GM18858 (cell line): ENCODE data around the gene GABRR1.
"Not testable (repeated sequence)": the region's sequence is repeated elsewhere in the genome, so short reads cannot be mapped to it uniquely, and the experiment has no call there.

Source experiments
- ATAC-seq: cut with Tn5 transposase; IDR thresholded peaks from one replicate; pipeline ENCODE4 v1.9.1; 2021; ENCODE audit not compliant: unreplicated experiment

The GABRR1 gene

GRCh38 chr6:89217299-89217910 lies at the start of gene GABRR1:
Gene GABRR1 (minus strand): TSS chr6:89217358. CDS start chr6:89217322, 36 bp downstream.
- ATAC-seq, result no peak

GRCh38 chr6:89264296-89264695 lies 47.1 kb upstream of the GABRR1 start:
- no peak for ATAC-seq

- no peak for ATAC-seq
These were observed 43.7 kb upstream of the GABRR1 start for GRCh38 chr6:89260832-89261231.

DNA sequence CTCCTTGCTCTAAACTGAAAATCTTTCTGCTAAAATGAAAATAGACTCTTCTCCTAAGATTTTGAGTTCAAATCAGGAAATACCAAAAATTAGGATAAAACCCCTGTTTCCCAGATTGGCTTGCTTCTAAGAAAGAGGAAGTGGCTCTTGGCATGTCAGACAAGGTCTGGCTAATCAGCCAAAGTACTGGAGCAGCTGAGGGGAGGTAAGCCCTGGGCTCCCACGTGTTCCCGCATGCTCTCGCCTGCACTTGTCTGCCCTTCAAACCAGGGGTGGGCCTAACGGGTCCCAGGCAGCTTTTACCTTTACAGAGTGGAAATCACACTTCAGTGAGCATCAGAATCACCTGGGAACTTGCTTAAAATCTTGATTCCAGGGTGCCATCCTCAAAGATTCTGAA lies 43.2 kb upstream of the GABRR1 start:
- no peak for ATAC-seq

- ATAC-seq, result peak; percentile 68
These were observed 41.8 kb upstream of the GABRR1 start for GRCh38 chr6:89258912-89259311.

DNA sequence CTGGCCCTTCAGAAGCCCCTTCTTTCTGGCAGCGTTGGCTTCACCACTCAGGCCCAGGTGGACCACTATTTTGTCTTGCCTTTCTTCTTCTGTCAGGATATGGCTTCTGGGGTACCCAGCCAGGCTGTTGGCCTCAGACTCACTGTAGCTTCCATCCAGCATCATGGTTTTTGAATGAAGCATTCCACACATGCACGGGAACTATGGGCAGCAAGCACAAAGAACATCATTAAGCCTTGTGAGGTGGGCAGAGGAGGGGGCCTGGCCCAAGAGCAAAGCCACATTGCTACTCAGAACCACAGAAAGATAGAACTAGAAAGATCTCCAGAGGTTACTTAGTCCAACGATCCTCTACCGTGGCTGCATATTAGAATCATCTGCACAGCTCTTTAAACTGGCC lies 40.6 kb upstream of the GABRR1 start:
- ATAC-seq, result no peak

DNA sequence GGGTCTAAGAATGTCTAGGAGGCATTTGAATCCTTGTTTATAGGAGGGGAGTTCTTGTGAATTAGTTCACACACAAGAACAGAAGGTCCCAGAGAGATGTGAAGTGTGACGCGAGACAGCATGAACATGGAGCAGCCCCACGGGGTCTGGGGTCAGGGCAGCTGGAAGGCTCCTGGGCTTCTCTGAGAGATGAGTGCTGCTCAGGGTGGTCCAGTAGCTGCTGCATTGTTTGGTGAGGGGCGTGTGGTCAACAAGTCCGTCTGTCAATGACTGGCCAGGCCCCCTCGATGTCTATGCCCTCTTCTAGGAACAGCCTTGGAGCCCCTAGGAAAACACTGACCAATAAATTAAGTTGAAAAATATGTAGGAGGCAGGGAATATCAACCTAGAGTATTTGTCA lies 40.2 kb upstream of the GABRR1 start:
- ATAC-seq, result no peak

DNA sequence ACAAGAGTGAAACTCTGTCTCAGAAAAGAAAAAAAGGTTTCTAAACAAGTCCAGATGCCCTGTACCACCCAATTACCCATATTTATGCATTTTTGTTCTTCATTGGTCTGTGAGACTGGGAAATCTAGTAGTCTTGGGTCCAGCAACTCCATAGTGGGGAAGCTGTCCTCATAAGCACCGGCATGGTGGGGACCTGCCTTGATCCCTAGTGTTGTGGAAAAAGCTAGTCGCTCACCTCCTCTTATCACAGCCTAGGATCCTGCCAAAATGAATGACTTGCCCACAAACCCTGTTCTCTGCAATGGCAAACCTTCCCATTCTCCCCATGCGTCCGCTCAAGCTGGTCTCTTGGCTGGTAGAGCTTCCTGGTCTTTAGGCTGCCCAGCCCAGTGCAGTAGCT lies 38.3 kb upstream of the GABRR1 start:
- no peak for ATAC-seq

DNA sequence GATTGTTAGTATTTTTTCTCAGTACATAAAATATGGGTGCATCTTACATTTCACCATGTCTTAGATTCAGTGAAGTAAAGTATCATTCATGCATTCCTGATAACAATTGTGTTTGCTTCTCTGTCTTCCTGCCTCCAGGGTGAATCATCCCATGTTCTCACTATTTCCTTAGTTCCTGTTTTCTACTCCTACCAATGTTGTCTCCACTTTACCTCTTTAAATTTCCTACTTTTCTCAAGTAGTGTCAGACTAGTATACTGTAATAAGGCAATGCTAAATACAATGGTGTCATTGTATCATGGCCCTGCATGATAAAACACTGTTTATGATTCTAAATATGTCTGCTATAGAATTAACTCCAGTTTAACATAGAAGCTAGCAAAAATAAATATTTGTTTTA lies 37.4 kb upstream of the GABRR1 start:
- no peak for ATAC-seq

- no peak for ATAC-seq
These were observed 35.7 kb upstream of the GABRR1 start for GRCh38 chr6:89252907-89253306.

GRCh38 chr6:89251976-89252375 lies 34.8 kb upstream of the GABRR1 start:
- no peak for ATAC-seq

DNA sequence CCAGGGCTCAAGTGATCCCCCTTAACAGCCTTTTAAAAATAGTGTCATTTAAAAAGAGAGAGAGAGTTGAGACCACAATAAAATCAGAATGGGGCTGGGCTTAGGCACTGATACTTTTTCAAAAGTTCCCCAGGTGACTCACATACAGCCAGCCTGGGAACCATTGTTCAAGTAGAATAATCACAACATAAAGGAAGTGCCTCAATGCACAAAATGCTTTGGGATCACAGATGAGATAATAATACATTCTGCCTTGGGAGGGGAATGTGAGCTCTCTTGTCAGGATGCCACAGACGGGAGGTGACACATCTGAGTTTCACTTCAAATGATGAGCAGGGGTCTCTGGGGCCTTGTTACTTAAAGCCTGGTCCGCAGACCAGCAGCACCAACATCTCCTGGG lies 34.0 kb upstream of the GABRR1 start:
- ATAC-seq, result no peak

- no peak for ATAC-seq
These were observed 33.1 kb upstream of the GABRR1 start for GRCh38 chr6:89250239-89250638.

DNA sequence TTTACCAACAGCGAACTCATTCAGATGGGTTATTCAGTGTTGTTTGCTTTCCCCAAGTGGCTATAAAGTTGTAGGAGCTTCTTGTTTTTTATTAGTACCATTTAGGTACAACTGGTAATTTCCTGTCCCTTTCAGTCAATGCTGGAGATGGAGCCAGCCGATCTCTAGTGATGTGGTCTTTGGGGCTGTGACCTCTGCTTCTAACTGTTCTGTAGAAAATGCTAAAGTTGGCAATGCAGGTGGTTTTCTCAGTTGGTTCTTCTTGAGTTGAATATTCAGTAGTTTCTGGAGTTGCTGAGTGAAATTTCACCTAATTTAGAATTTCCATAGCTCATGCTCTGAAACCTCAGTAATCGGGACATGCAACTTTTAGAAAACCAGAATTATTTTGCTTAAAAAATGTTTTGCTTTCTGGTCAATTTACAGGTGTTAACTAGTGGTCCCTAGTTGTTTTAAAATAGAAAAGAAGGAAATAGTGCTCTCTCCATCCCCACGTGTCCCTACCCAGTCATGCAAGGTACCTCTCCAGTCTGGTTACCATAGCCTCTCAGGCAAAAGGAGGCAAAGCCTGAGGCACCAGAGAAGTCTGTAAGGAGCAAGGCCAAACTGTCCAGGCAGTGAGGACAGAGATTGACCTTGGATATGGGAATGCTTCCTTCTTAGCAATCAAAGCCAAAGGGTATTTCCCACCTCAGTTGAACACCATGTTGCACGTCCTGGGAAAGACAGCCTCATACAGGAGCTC lies 27.3 kb upstream of the GABRR1 start:
- ATAC-seq, result peak; percentile 56

- ATAC-seq, result no peak
These were observed 26.1 kb upstream of the GABRR1 start for GRCh38 chr6:89243331-89243629.

- ATAC-seq, result no peak
These were observed 25.6 kb upstream of the GABRR1 start for GRCh38 chr6:89242574-89243330.

GRCh38 chr6:89239338-89239737 lies 22.2 kb upstream of the GABRR1 start:
- no peak for ATAC-seq

GRCh38 chr6:89237158-89237557 lies 20.0 kb upstream of the GABRR1 start:
- ATAC-seq, result no peak

DNA sequence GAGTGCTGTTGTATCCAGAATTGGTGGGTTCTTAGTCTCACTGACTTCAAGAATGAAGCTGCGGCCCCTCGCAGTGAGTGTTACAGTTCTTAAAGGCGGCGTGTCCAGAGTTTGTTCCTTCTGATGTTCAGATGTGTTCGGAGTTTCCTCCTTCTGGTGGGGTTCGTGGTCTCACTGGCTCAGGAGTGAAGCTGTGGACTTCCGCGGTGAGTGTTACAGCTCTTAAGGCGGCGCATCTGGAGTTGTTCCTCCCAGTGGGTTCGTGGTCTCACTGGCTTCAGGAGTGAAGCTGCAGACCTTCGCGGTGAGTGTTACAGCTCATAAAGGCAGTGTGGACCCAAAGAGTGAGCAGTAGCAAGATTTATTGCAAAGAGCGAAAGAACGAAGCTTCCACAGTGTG lies 16.4 kb upstream of the GABRR1 start:
- ATAC-seq, result not testable (repeated sequence)

- ATAC-seq, result no peak
These were observed 5.5 kb upstream of the GABRR1 start for GRCh38 chr6:89222712-89223039.

DNA sequence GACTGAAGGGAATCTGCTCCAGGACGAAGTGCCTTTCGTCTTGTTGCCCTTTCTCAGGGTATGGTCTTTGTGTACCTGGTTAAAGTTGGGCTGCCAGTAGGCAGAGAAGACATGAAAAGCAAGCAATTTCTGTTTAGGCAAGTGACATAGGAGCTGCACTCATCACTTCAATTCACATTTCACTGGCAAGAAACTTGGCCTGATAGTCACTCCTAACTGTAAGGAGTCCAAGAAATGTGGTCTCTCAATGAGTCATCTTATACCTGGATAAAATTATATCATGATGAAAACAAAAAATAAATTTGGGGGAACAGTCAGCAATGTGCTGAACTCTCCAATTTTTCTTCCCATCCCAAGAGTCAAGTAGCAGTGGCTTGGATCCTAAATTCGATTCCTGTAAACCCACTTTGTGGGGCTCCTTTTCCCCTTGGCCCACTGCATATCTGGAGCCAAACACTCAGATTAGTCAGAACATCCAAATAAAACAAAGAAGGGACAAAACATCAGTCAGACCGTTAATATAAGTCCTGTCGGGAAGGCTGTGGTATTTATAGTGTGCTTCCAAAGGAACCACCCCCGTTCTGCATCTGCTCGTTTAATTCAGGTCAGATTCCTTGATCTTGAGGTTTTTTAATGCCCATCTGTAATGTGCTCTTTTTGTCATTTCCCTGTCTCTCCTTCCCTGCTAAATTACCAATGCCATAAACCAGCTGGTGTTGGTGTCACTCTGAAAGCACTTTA lies 5.0 kb upstream of the GABRR1 start:
- ATAC-seq, result no peak

DNA sequence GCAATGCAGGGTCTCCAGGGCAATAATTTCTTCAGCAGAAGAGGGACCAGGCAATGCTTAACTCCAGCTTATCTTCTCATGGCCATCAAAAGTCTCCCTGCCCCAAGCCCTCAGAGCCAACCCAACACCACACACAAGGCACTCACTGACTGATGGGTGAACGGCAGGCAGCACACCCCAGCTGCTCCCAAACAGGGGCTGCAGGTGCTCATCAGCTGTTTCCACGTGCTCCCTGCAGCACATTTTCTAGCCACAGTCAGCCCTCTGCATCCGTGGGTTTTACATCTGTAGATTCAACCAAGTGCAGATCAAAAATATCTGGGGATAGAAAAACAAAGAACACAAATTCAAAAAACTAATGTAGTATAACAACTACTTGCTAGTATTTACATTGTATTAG lies 4.0 kb upstream of the GABRR1 start:
- no peak for ATAC-seq
